Measurements from ENCODE around the gene TUBGCP6. TPM values are rescaled to one million over a fixed set of nuclear protein-coding genes. Genes with fewer than 3 reads are reported as not detected.

TUBGCP6 gene
- total and polyA plus RNA-seq, 9 donors = 7.5 to 52.2 (median 40.8) TPM

DNA sequence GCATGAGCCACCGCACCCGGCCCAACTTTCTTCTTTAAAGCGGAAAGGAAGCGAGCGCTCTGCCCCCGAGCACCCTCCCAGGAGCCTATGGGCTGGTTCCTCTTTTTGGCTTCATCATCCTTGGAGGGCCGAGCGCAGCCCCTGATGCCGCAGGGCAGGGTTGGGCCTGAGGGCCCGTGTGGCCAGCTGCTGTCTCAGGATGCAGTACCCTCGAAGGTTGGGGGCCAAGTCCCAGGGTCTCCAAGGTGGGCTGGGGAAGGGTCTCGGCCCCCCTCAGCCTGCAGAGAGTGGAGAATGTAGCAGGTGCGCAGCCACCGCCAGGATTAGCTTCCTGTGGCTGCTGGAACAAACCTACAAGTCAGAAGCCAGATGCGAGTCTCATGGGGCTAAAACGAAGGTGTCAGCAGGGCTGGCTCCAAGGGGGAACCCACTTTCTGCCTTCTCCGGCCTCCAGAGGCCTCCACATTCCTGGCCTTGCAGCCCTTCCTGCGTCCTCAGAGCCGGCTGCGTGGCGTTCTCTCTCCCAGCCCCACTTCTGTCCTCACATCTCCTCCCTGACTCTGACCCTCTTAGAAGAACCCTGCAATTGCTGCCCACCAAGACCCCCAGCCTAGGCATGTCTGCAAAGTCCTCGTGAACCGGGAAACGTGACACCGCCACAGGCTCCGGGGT, 71.4 kb downstream of the TUBGCP6 start:
- H3K4me3 ChIP-seq = no peak overlapping the region
- TF ChIP-seq POLR2A (IDR thresholded peaks at IDR 0.05) (no peak), EP300 (IDR thresholded peaks at IDR 0.05) (no peak)
- TF ChIP-seq, protein P1, sequence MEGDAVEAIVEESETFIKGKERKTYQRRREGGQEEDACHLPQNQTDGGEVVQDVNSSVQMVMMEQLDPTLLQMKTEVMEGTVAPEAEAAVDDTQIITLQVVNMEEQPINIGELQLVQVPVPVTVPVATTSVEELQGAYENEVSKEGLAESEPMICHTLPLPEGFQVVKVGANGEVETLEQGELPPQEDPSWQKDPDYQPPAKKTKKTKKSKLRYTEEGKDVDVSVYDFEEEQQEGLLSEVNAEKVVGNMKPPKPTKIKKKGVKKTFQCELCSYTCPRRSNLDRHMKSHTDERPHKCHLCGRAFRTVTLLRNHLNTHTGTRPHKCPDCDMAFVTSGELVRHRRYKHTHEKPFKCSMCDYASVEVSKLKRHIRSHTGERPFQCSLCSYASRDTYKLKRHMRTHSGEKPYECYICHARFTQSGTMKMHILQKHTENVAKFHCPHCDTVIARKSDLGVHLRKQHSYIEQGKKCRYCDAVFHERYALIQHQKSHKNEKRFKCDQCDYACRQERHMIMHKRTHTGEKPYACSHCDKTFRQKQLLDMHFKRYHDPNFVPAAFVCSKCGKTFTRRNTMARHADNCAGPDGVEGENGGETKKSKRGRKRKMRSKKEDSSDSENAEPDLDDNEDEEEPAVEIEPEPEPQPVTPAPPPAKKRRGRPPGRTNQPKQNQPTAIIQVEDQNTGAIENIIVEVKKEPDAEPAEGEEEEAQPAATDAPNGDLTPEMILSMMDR (IDR thresholded peaks at IDR 0.05) = no peak
- intact Hi-C loops (cut with DNase I) = no loop called here
- H3K27ac ChIP-seq = no peak overlapping the region
- no peaks in the 10 kb centered on the region for H3K36me3 ChIP-seq
- peaks cover 5% of the 10 kb centered on the region for H3K4me1 ChIP-seq (ENCODE audit: insufficient read depth)
- H3K27me3 ChIP-seq = no peaks in the 10 kb centered on the region
- peak in 2 of 5 donors; percentile 19 to 28 for DNase-seq
- no peaks in the 10 kb centered on the region for H3K9me3 ChIP-seq
- WGBS, 3 donors = 78 to 88% (median 87%) methylated on average over 26 of the region's 26 CpGs

- DNase-seq = peak in 2 of 5 donors; percentile 20 to 33
- H3K4me1 ChIP-seq (ENCODE audit: insufficient read depth) = peaks cover 5% of the 10 kb centered on the region
- H3K36me3 ChIP-seq = no peaks in the 10 kb centered on the region
- intact Hi-C loops (cut with DNase I) = no loop called here
- no peak for TF ChIP-seq POLR2A (IDR thresholded peaks at IDR 0.05)
- TF ChIP-seq EP300 (IDR thresholded peaks at IDR 0.05) = no peak
- TF ChIP-seq, protein P1 (IDR thresholded peaks at IDR 0.05) = no peak
- 78 to 83% (median 82%) methylated on average over 13 of the region's 13 CpGs for WGBS, 3 donors
- no peaks in the 10 kb centered on the region for H3K9me3 ChIP-seq
- no peak overlapping the region for H3K4me3 ChIP-seq
- H3K27ac ChIP-seq = no peak overlapping the region
- no peaks in the 10 kb centered on the region for H3K27me3 ChIP-seq
Measured at GRCh38 chr22:50171965-50172421, 72.8 kb downstream of the TUBGCP6 start.

GRCh38 chr22:50171319-50171964, 73.4 kb downstream of the TUBGCP6 start:
- TF ChIP-seq, protein P1 (IDR thresholded peaks at IDR 0.05) = no peak
- no peak for TF ChIP-seq EP300 (IDR thresholded peaks at IDR 0.05)
- H3K4me3 ChIP-seq = peak overlapping the region; percentile 5
- no peak overlapping the region for H3K27ac ChIP-seq
- no peaks in the 10 kb centered on the region for H3K27me3 ChIP-seq
- DNase-seq = peak in 3 of 5 donors; percentile 26 to 39 (median 36)
- peaks cover 5% of the 10 kb centered on the region for H3K4me1 ChIP-seq (ENCODE audit: insufficient read depth)
- 72 to 77% (median 74%) methylated on average over 15 of the region's 15 CpGs for WGBS, 3 donors
- H3K9me3 ChIP-seq = no peaks in the 10 kb centered on the region
- intact Hi-C loops (cut with DNase I) = no loop called here
- no peaks in the 10 kb centered on the region for H3K36me3 ChIP-seq

DNA sequence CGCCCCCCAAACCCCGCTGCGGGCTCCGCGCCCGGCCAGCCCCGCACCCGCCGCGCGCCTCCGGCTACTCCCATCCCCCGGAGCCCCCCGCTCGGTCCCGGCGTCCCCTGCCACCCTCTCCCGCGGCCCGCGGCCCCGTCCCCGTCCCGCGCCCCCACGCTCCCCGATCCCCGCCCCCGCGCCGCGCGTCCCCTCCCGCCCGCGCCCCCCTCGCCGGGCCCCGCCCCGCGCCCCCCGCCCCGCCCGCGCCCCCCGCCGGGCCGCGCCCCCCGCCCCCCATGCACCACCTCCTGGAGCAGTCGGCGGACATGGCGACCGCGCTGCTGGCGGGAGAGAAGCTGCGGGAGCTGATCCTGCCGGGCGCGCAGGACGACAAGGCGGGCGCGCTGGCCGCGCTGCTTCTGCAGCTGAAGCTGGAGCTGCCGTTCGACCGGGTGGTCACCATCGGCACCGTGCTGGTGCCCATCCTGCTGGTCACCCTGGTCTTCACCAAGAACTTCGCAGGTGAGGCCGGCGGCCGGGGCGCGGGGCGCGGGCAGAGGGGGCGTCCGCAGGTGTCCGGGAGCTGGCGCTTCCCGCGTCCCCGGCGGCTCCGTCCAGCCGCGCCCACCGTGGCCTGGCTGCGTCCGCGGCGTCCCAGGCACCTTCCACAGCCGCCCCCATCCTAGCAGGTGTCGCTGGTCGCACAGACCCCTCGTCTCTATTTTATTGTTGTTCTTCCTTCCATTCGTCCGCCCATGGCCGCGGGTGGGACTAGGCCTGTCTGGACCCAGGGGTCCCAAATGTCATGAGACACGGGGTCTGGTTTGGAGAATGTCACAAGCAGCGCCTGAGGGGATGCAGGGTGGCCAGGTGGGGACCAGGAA, 74.1 kb downstream of the TUBGCP6 start, which contains the start of gene PANX2:
Gene PANX2 (plus strand): TSS at position 279 of the 866 bp plus-strand sequence. CDS start 0 bp downstream, at position 279.
- Histone ChIP-seq H3K9me3 (no peaks in the 10 kb centered on the region), H3K27me3 (no peaks in the 10 kb centered on the region), H3K4me1 (ENCODE audit: insufficient read depth) (peaks cover 5% of the 10 kb centered on the region), H3K27ac (no peak within 1 kb of the TSS), H3K4me3 (peak within 1 kb of the TSS; percentile 34), H3K36me3 (no peaks in the 10 kb centered on the region)
- TF ChIP-seq EP300 (IDR thresholded peaks at IDR 0.05) (no peak), POLR2A (IDR thresholded peaks at IDR 0.05) (no peak)
- TF ChIP-seq, protein P1 (IDR thresholded peaks at IDR 0.05) = no peak
- intact Hi-C loops (cut with DNase I) = no loop called here
- peak in 4 of 5 donors; percentile 8 to 51 (median 42) for DNase-seq
- WGBS, 3 donors = 8 to 20% (median 14%) methylated on average over 14 to 104 of the region's 105 CpGs
